Measurements from ENCODE around the gene ELMO1.

- no peak for TF ChIP-seq CTCF (IDR thresholded peaks at IDR 0.05)
- no peak for TF ChIP-seq POLR2A (IDR thresholded peaks at IDR 0.05)
Observed at GRCh38 chr7:37096341-37096740, 352.3 kb downstream of the ELMO1 start.

Data from body of pancreas (tissue), 4 donors.